Stimulated activated CD8-positive, alpha-beta memory T cell treated with anti-CD3 and anti-CD28 coated beads, Interleukin-4, amount 100 ng/mL, for 48 hours (primary cell): ENCODE measurements around the gene RABGAP1L.
"Not testable (repeated sequence)": the region's sequence is repeated elsewhere in the genome, so short reads cannot be mapped to it uniquely, and the experiment has no call there.

Experiments
- DNase-seq: peaks from one replicate; pipeline ENCODE4 v3.0.0-alpha.2; 2020

Gene RABGAP1L

GRCh38 chr1:174469052-174469451 lies 309.7 kb downstream of the RABGAP1L start:
- no peak for DNase-seq

GRCh38 chr1:174469687-174470086 lies 310.4 kb downstream of the RABGAP1L start:
- no peak for DNase-seq

GRCh38 chr1:174479281-174479680 lies 320.0 kb downstream of the RABGAP1L start:
- no peak for DNase-seq

- no peak for DNase-seq
These were observed 321.0 kb downstream of the RABGAP1L start for GRCh38 chr1:174480324-174480723.

- no peak for DNase-seq
These were observed 332.3 kb downstream of the RABGAP1L start for GRCh38 chr1:174491606-174492005.

- DNase-seq: no peak
These were observed 338.2 kb downstream of the RABGAP1L start for GRCh38 chr1:174497478-174497877.

GRCh38 chr1:174516755-174517154 lies 357.4 kb downstream of the RABGAP1L start:
- not testable (repeated sequence) for DNase-seq

- no peak for DNase-seq
These were observed 360.5 kb downstream of the RABGAP1L start for GRCh38 chr1:174519844-174520243.

- no peak for DNase-seq
These were observed 372.4 kb downstream of the RABGAP1L start for GRCh38 chr1:174531751-174532150.

- no peak for DNase-seq
These were observed 375.5 kb downstream of the RABGAP1L start for GRCh38 chr1:174534789-174535188.

- no peak for DNase-seq
These were observed 375.9 kb downstream of the RABGAP1L start for GRCh38 chr1:174535207-174535606.

- not testable (repeated sequence) for DNase-seq
These were observed 384.1 kb downstream of the RABGAP1L start for GRCh38 chr1:174543421-174543820.

- DNase-seq: no peak
These were observed 391.0 kb downstream of the RABGAP1L start for GRCh38 chr1:174550296-174550695.

- no peak for DNase-seq
These were observed 397.1 kb downstream of the RABGAP1L start for GRCh38 chr1:174556392-174556791.

GRCh38 chr1:174568551-174568950 lies 409.2 kb downstream of the RABGAP1L start:
- no peak for DNase-seq

GRCh38 chr1:174569240-174569639 lies 409.9 kb downstream of the RABGAP1L start:
- DNase-seq: no peak

- DNase-seq: no peak
These were observed 413.5 kb downstream of the RABGAP1L start for GRCh38 chr1:174572771-174573170.

GRCh38 chr1:174576120-174576519 lies 416.8 kb downstream of the RABGAP1L start:
- not testable (repeated sequence) for DNase-seq

GRCh38 chr1:174577681-174578080 lies 418.4 kb downstream of the RABGAP1L start:
- DNase-seq: no peak

- no peak for DNase-seq
These were observed 421.5 kb downstream of the RABGAP1L start for GRCh38 chr1:174580801-174581200.

GRCh38 chr1:174583316-174583715 lies 424.0 kb downstream of the RABGAP1L start:
- DNase-seq: no peak

GRCh38 chr1:174584071-174584470 lies 424.8 kb downstream of the RABGAP1L start:
- DNase-seq: no peak

- DNase-seq: not testable (repeated sequence)
These were observed 429.3 kb downstream of the RABGAP1L start for GRCh38 chr1:174588618-174589017.

- no peak for DNase-seq
These were observed 445.9 kb downstream of the RABGAP1L start for GRCh38 chr1:174605198-174605597.

GRCh38 chr1:174606471-174606870 lies 447.2 kb downstream of the RABGAP1L start:
- no peak for DNase-seq

GRCh38 chr1:174617905-174618304 lies 458.6 kb downstream of the RABGAP1L start:
- DNase-seq: not testable (repeated sequence)
